Stomach (tissue), 4 donors: ENCODE results near the gene SYNCRIP.

Experiments used
- CTCF ChIP-seq, 7 experiments: fragments of 450-650 bp in 4 of 7; fragments of 200-600 bp in 3 of 7; sonication (generic) in 3 of 7; IDR thresholded peaks; one replicate each; pipeline ENCODE4 v1.5.1; 2016 to 2019; ENCODE audit warnings: antibody characterized with exemption in 7 of 7, control low read depth in 2 of 7, mild to moderate bottlenecking in 1 of 7
- EP300 ChIP-seq: sonication (generic); formaldehyde crosslinking; IDR thresholded peaks from one replicate; pipeline ENCODE4 v1.6.1; 2017; ENCODE audit warnings: antibody characterized with exemption
- POLR2A ChIP-seq, 4 donors: fragments of 450-650 bp; IDR thresholded peaks; one replicate each; pipeline ENCODE4 v1.6.1; 2016; ENCODE audit warnings: antibody characterized with exemption in 4 of 4, control low read depth in 2 of 4, mild to moderate bottlenecking in 1 of 4, moderate library complexity in 1 of 4
- POLR2AphosphoS5 ChIP-seq, 3 donors: sonication (generic); formaldehyde crosslinking; IDR thresholded peaks; one replicate each; pipeline ENCODE4 v1.6.1; 2016; ENCODE audit warnings: antibody characterized with exemption in 3 of 3

- TF ChIP-seq CTCF (IDR thresholded peaks at IDR 0.05): no peak
- TF ChIP-seq POLR2AphosphoS5 (IDR thresholded peaks at IDR 0.05): no peak
- TF ChIP-seq POLR2A (IDR thresholded peaks at IDR 0.05): no peak
- TF ChIP-seq EP300: no peak
These were observed 41.6 kb upstream of the SYNCRIP start for GRCh38 chr6:85684133-85684808.
